Measurements from ENCODE around the gene ARHGEF7.

- TF ChIP-seq EZH2 (IDR thresholded peaks at IDR 0.05; ENCODE audit: borderline replicate concordance) = no peak
- TF ChIP-seq CTCF (IDR thresholded peaks at IDR 0.05; ENCODE audit: poor library complexity) = no peak
- no peak for TF ChIP-seq EZH2phosphoT487 (IDR thresholded peaks at IDR 0.05; ENCODE audit: low read depth, severe bottlenecking, unreplicated experiment)
These were observed 128.9 kb downstream of the ARHGEF7 start for GRCh38 chr13:111243981-111244380.
